Gastrocnemius medialis (tissue), 4 donors: ENCODE data around the gene RNF19B. TPM values are rescaled to one million over a fixed set of nuclear protein-coding genes. Genes with fewer than 3 reads are reported as not detected.

Experiments
- ATAC-seq, 2 donors: fragments of 150-250 bp; one replicate each; pipeline ENCODE4 v1.9.1; 2016
- DNase-seq, 2 donors: peaks; one replicate each; pipeline ENCODE4 v3.0.0-alpha.2; 2019
- H3K27ac ChIP-seq, 4 donors: fragments of 200-600 bp; sonication (generic); 1 replicate in 1 of 4; 2 replicates in 3 of 4; pipeline ENCODE4 v1.5.1; 2016 to 2018; ENCODE audit warnings: mild to moderate bottlenecking in 2 of 4, moderate library complexity in 1 of 4
- H3K27me3 ChIP-seq, 3 donors: fragments of 200-600 bp; sonication (generic) in 2 of 3; 1 replicate in 1 of 3; 2 replicates in 2 of 3; pipeline versions ENCODE4 v1.5.1 to v1.6.0; 2016 to 2019; ENCODE audit warnings: mild to moderate bottlenecking in 1 of 3, moderate library complexity in 1 of 3
- H3K36me3 ChIP-seq, 2 donors: fragments of 200-600 bp; sonication (generic) in 1 of 2; one replicate each; pipeline ENCODE4 v1.5.1; 2017 to 2018
- H3K4me1 ChIP-seq, 2 donors: fragments of 200-600 bp; sonication (generic) in 1 of 2; one replicate each; pipeline ENCODE4 v1.5.1; 2016 to 2017; ENCODE audit warnings: mild to moderate bottlenecking in 2 of 2
- H3K4me3 ChIP-seq, 4 donors: fragments of 200-600 bp; sonication (generic) in 3 of 4; 1 replicate in 1 of 4; 2 replicates in 3 of 4; pipeline ENCODE4 v1.5.1; 2016 to 2019; ENCODE audit warnings: mild to moderate bottlenecking in 2 of 4
- H3K9me3 ChIP-seq, 3 donors: fragments of 200-600 bp; sonication (generic) in 2 of 3; 1 replicate in 1 of 3; 2 replicates in 2 of 3; pipeline ENCODE4 v1.5.1; 2016 to 2019
- CTCF ChIP-seq, 5 experiments: fragments of 450-650 bp in 3 of 5; fragments of 200-600 bp in 2 of 5; sonication (generic) in 2 of 5; IDR thresholded peaks in 4 of 5; conservative IDR thresholded peaks in 1 of 5; 1 replicate in 4 of 5; 2 replicates in 1 of 5; pipeline ENCODE4 v1.5.1; 2016 to 2019; ENCODE audit warnings: antibody characterized with exemption in 5 of 5, mild to moderate bottlenecking in 3 of 5, moderate library complexity in 3 of 5
- POLR2A ChIP-seq, 2 donors: fragments of 450-650 bp; IDR thresholded peaks; one replicate each; pipeline ENCODE4 v1.6.1; 2017; ENCODE audit warnings: antibody characterized with exemption in 2 of 2, mild to moderate bottlenecking in 2 of 2, moderate library complexity in 2 of 2
- in situ Hi-C, 4 donors: fragments of 200-750 bp; cut with MboI; loops; one replicate each; pipeline versions ENCODE4 v1.15.0 to v1.8.0; 2017; ENCODE audit warnings: low sequenced_read_pairs in 4 of 4
- intact Hi-C: fragments of 100-400 bp; cut with DNase I; formaldehyde crosslinking; loops from one replicate; pipeline ENCODE4 v1.15.1; 2023; ENCODE audit warnings: low total_unique reads
- total RNA-seq, 4 donors: library from RNA; depleted of rRNA; stranded (reverse); fragments of >200 nt; gene quantifications; one replicate each; pipeline versions ENCODE4 v1.1.0 to v1.2.3, GENCODE V29; 2016

Gene RNF19B
- total RNA-seq, 4 donors from 2014 or later = 22.7 to 34.4 (median 28.6) TPM

- no peak overlapping the region for H3K27ac ChIP-seq
- intact Hi-C loops (loop anchor here (5.0 kb wide), 2 partner anchors 43 to 58 kb away; partner anchors contain the start of gene RNF19B), in situ Hi-C loops (loop anchor here in 1 of 4 donors (10.0 kb wide), 1 partner anchor 70 kb away; no protein-coding TSS in a partner anchor)
Measured at GRCh38 chr1:33005117-33005837, 40.7 kb upstream of the RNF19B start.

GRCh38 chr1:33004613-33005012, 40.0 kb upstream of the RNF19B start:
- DNase-seq (no peak), ATAC-seq (no peak)
- Histone ChIP-seq H3K27ac (no peak overlapping the region), H3K27me3 (no peaks in the 10 kb centered on the region), H3K4me1 (peaks cover 23 to 34% of the 10 kb centered on the region in 2 donors), H3K36me3 (peaks cover 0 to 23% of the 10 kb centered on the region in 2 donors), H3K9me3 (no peaks in the 10 kb centered on the region), H3K4me3 (no peak overlapping the region)
- intact Hi-C loops = loop anchor here (5.0 kb wide), 2 partner anchors 42 to 57 kb away; partner anchors contain the start of gene RNF19B
- in situ Hi-C loops = loop anchor here in 1 of 4 donors (10.0 kb wide), 1 partner anchor 70 kb away; no protein-coding TSS in a partner anchor
- TF ChIP-seq POLR2A (IDR thresholded peaks at IDR 0.05) (no peak), CTCF (IDR thresholded peaks at IDR 0.05 in 4 of 5, conservative IDR thresholded peaks at IDR 0.05 in 1 of 5) (no peak)

More at GRCh38 chr1:33005117-33005837, 40.7 kb upstream of the RNF19B start:
- ATAC-seq (no peak), DNase-seq (no peak)
- Histone ChIP-seq H3K4me1 (peaks cover 24 to 36% of the 10 kb centered on the region in 2 donors), H3K36me3 (peaks cover 0 to 23% of the 10 kb centered on the region in 2 donors), H3K9me3 (no peaks in the 10 kb centered on the region), H3K4me3 (no peak overlapping the region), H3K27me3 (no peaks in the 10 kb centered on the region)
- TF ChIP-seq CTCF (IDR thresholded peaks at IDR 0.05 in 4 of 5, conservative IDR thresholded peaks at IDR 0.05 in 1 of 5) (no peak), POLR2A (IDR thresholded peaks at IDR 0.05) (no peak)

GRCh38 chr1:33003657-33004056, 39.0 kb upstream of the RNF19B start:
- in situ Hi-C loops = loop anchor here in 1 of 4 donors (10.0 kb wide), 1 partner anchor 69 kb away; no protein-coding TSS in a partner anchor
- H3K4me1 ChIP-seq = peaks cover 24 to 39% of the 10 kb centered on the region in 2 donors
- intact Hi-C loops = no loop called here
- H3K27me3 ChIP-seq = no peaks in the 10 kb centered on the region
- ATAC-seq (no peak), DNase-seq (no peak)
- H3K27ac ChIP-seq = no peak overlapping the region
- no peaks in the 10 kb centered on the region for H3K9me3 ChIP-seq
- H3K4me3 ChIP-seq = no peak overlapping the region
- peaks cover 0 to 17% of the 10 kb centered on the region in 2 donors for H3K36me3 ChIP-seq
- TF ChIP-seq POLR2A (IDR thresholded peaks at IDR 0.05) (no peak), CTCF (IDR thresholded peaks at IDR 0.05 in 4 of 5, conservative IDR thresholded peaks at IDR 0.05 in 1 of 5) (no peak)

GRCh38 chr1:33002006-33002405, 37.4 kb upstream of the RNF19B start:
- in situ Hi-C loops (loop anchor here in 1 of 4 donors (10.0 kb wide), 1 partner anchor 67 kb away; no protein-coding TSS in a partner anchor), intact Hi-C loops (no loop called here)
- peaks cover 26 to 38% of the 10 kb centered on the region in 2 donors for H3K4me1 ChIP-seq

More at GRCh38 chr1:33002006-33002405, 37.4 kb upstream of the RNF19B start:
- TF ChIP-seq POLR2A (IDR thresholded peaks at IDR 0.05) (no peak), CTCF (IDR thresholded peaks at IDR 0.05 in 4 of 5, conservative IDR thresholded peaks at IDR 0.05 in 1 of 5) (no peak)
- Histone ChIP-seq H3K27ac (no peak overlapping the region), H3K27me3 (no peaks in the 10 kb centered on the region), H3K36me3 (peaks cover 0 to 5% of the 10 kb centered on the region in 2 donors), H3K4me3 (no peak overlapping the region), H3K9me3 (no peaks in the 10 kb centered on the region)
- DNase-seq (no peak), ATAC-seq (no peak)
